Measurements from ENCODE around the gene INPP5B. TPM values are rescaled to one million over a fixed set of nuclear protein-coding genes. Genes with fewer than 3 reads are reported as not detected.

Gene INPP5B
- total RNA-seq, 1 donor from 2014 or later = 21.1 TPM

DNA sequence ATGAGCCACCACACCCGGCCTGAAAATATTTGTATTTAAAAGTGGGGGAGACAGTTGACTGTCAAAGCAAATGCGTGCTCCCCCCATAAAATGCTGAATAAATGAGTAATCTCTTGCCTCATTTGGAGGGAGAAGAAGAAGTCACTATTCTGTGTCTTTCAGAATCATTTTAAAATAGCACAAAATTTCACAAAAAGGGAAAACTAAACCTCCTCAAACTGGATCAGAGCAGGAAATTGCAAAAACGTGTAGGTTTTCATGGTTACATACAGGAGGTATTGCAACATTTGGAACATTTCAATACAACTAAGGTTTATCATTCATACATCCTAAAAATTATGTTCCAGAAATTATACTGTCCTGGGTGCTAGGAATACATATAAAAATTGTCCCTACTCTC lies 101.1 kb downstream of the INPP5B start:
- Mint-ChIP-seq H3K9me3 (ENCODE audit: low read depth) (no peaks in the 10 kb centered on the region), H3K27ac (no peak overlapping the region), H3K4me1 (ENCODE audit: low read depth) (peaks cover 14% of the 10 kb centered on the region)

DNA sequence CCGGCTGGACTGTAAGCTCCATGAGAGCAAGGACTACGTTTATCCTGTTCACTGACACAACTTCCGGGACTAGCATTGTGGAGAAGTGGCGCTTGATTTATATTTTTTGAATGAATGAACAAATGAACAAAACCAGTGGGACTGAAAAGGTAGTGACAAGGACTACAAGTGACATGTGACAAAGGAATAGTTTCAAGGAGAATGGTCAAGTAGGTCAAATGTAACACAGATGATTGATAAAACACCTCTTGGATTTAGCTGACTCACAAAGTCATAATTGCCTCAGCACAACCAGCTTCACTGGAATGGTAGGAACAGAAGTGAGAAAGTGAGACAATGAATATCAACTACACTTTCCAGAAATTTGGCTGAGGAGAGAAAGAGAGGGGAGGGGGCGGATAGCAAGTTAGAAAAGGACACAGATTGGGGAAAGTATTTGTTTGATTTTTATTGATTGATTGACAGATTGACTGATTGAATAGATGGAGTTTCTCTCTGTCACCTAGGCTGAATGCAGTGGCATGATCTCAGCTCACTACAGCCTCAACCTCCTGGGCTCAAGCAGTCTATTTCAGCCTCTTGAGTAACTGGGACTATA lies 101.7 kb downstream of the INPP5B start:
- Mint-ChIP-seq H3K27ac (no peak overlapping the region), H3K4me3 (ENCODE audit: low read depth) (no peak overlapping the region), H3K36me3 (ENCODE audit: insufficient read depth) (peaks cover 2% of the 10 kb centered on the region), H3K4me1 (ENCODE audit: low read depth) (peaks cover 14% of the 10 kb centered on the region), H3K9me3 (ENCODE audit: low read depth) (no peaks in the 10 kb centered on the region), H3K27me3 (no peaks in the 10 kb centered on the region)
- no peak for DNase-seq (ENCODE audit: low spot score, unreplicated experiment)
- TF ChIP-seq, protein P1, sequence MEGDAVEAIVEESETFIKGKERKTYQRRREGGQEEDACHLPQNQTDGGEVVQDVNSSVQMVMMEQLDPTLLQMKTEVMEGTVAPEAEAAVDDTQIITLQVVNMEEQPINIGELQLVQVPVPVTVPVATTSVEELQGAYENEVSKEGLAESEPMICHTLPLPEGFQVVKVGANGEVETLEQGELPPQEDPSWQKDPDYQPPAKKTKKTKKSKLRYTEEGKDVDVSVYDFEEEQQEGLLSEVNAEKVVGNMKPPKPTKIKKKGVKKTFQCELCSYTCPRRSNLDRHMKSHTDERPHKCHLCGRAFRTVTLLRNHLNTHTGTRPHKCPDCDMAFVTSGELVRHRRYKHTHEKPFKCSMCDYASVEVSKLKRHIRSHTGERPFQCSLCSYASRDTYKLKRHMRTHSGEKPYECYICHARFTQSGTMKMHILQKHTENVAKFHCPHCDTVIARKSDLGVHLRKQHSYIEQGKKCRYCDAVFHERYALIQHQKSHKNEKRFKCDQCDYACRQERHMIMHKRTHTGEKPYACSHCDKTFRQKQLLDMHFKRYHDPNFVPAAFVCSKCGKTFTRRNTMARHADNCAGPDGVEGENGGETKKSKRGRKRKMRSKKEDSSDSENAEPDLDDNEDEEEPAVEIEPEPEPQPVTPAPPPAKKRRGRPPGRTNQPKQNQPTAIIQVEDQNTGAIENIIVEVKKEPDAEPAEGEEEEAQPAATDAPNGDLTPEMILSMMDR (IDR thresholded peaks at IDR 0.05; ENCODE audit: unreplicated experiment) = no peak

More for the DNA sequence above, 101.1 kb downstream of the INPP5B start:
- H3K4me3 Mint-ChIP-seq (ENCODE audit: low read depth) = no peak overlapping the region
- no peak for DNase-seq (ENCODE audit: low spot score, unreplicated experiment)
- H3K27me3 Mint-ChIP-seq = no peaks in the 10 kb centered on the region
- TF ChIP-seq, protein P1 (IDR thresholded peaks at IDR 0.05; ENCODE audit: unreplicated experiment) = no peak
- H3K36me3 Mint-ChIP-seq (ENCODE audit: insufficient read depth) = peaks cover 2% of the 10 kb centered on the region

DNA sequence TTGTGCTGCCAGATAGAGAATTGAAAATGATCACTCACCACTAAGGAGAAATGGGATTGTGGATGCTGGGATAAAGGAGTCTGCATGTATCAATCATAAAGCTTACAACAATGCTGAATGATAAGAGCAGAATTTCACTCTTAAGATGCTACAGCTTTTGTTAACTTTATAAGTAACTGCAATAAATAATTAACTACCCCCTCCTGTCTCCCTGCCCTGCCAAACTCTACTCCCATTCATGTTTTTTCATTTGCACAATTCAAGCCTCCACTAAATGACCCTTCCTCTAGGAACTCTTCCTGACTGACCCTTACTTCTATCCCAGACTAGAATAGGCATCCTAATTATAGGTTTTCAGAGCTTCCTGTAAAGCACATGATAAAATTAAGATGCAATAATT lies 102.3 kb downstream of the INPP5B start:
- Mint-ChIP-seq H3K4me1 (ENCODE audit: low read depth) (peaks cover 14% of the 10 kb centered on the region), H3K4me3 (ENCODE audit: low read depth) (no peak overlapping the region), H3K36me3 (ENCODE audit: insufficient read depth) (peaks cover 2% of the 10 kb centered on the region), H3K27me3 (no peaks in the 10 kb centered on the region), H3K27ac (no peak overlapping the region), H3K9me3 (ENCODE audit: low read depth) (no peaks in the 10 kb centered on the region)
- TF ChIP-seq, protein P1 (IDR thresholded peaks at IDR 0.05; ENCODE audit: unreplicated experiment) = no peak
- no peak for DNase-seq (ENCODE audit: low spot score, unreplicated experiment)

DNA sequence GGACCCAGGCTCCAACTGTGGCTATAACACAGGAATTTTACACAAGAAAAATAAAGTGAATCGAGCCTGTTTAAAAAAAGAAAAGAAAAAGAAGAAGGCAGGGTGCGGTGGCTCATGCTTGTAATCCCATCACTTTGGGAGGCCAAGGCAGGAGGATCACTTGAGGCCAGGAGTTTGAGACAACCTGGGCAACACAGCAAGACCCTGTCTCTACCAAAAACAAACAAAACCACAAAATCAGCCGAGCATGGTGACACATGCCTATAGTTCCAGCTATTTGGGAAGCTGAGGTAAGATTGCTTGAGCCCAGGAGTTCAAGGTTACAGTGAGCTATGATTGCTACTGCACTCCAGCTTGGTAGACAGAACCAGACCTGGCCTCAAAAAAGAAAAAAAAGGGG lies 105.2 kb downstream of the INPP5B start:
- TF ChIP-seq, protein P1 (IDR thresholded peaks at IDR 0.05; ENCODE audit: unreplicated experiment) = no peak
- Mint-ChIP-seq H3K4me1 (ENCODE audit: low read depth) (peaks cover 14% of the 10 kb centered on the region), H3K27ac (no peak overlapping the region), H3K36me3 (ENCODE audit: insufficient read depth) (peaks cover 3% of the 10 kb centered on the region), H3K27me3 (no peaks in the 10 kb centered on the region), H3K4me3 (ENCODE audit: low read depth) (no peak overlapping the region), H3K9me3 (ENCODE audit: low read depth) (no peaks in the 10 kb centered on the region)
- DNase-seq (ENCODE audit: low spot score, unreplicated experiment) = no peak

DNA sequence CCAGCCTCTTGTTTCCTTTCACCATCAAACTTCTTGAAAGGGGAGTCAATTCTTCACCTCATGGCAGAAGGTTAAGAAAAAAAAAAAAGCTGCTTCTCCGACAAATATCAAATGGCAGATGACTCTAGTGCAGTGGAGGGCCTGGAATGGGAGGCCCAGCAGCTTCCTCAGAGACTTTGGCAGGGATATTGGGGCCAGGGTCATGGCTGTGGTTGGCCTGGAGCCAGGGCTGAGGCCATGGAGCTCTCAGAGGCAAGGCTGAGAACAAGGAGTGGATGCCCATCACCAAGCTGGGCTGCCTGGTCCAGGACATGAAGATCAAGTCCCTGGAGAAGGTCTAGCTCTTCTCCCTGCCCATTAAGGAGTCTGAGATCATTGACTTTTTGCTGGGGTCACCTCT lies 106.1 kb downstream of the INPP5B start:
- no peaks in the 10 kb centered on the region for H3K9me3 Mint-ChIP-seq (ENCODE audit: low read depth)
- TF ChIP-seq, protein P1 (IDR thresholded peaks at IDR 0.05; ENCODE audit: unreplicated experiment) = no peak
- no peaks in the 10 kb centered on the region for H3K27me3 Mint-ChIP-seq
- H3K36me3 Mint-ChIP-seq (ENCODE audit: insufficient read depth) = peaks cover 5% of the 10 kb centered on the region
- H3K4me3 Mint-ChIP-seq (ENCODE audit: low read depth) = no peak overlapping the region
- H3K4me1 Mint-ChIP-seq (ENCODE audit: low read depth) = peaks cover 14% of the 10 kb centered on the region
- DNase-seq (ENCODE audit: low spot score, unreplicated experiment) = no peak
- H3K27ac Mint-ChIP-seq = no peak overlapping the region
